HFF-Myc (cell line): ENCODE data around the gene TMOD1.
"Not testable (repeated sequence)": the region's sequence is repeated elsewhere in the genome, so short reads cannot be mapped to it uniquely, and the experiment has no call there.

Experiments
- DNase-seq: peaks from one replicate; pipeline ENCODE4 v3.0.0-alpha.2; 2011; ENCODE audit warnings: low read depth; ENCODE audit errors: extremely low read depth
- H3K4me3 ChIP-seq: replicated peaks from 2 replicates; pipeline ENCODE4 v1.5.1; 2011; ENCODE audit warnings: low read depth, mild to moderate bottlenecking, control low read depth, low read length
- CTCF ChIP-seq: IDR thresholded peaks from 2 replicates; pipeline ENCODE4 v1.5.1; 2012; ENCODE audit warnings: mild to moderate bottlenecking, low read depth, low read length, control low read depth; ENCODE audit errors: missing control alignments

TMOD1 gene

GRCh38 chr9:97480174-97480573, 21.3 kb upstream of the TMOD1 start:
- H3K4me3 ChIP-seq, result no peak overlapping the region
- no peak for DNase-seq
- no peak for TF ChIP-seq CTCF

GRCh38 chr9:97480749-97481148, 20.7 kb upstream of the TMOD1 start:
- peak; percentile 78 for DNase-seq
- H3K4me3 ChIP-seq, result no peak overlapping the region
- TF ChIP-seq CTCF, result no peak

GRCh38 chr9:97484134-97484533, 17.3 kb upstream of the TMOD1 start:
- H3K4me3 ChIP-seq, result no peak overlapping the region
- DNase-seq, result no peak
- no peak for TF ChIP-seq CTCF

- no peak overlapping the region for H3K4me3 ChIP-seq
- no peak for DNase-seq
- TF ChIP-seq CTCF, result peak; percentile 51
Observed at GRCh38 chr9:97487107-97487506, 14.4 kb upstream of the TMOD1 start.

- no peak overlapping the region for H3K4me3 ChIP-seq
- no peak for TF ChIP-seq CTCF
- no peak for DNase-seq
Observed at GRCh38 chr9:97487861-97488260, 13.6 kb upstream of the TMOD1 start.

GRCh38 chr9:97491216-97491999, 10.1 kb upstream of the TMOD1 start:
- no peak for DNase-seq
- no peak for TF ChIP-seq CTCF
- no peak overlapping the region for H3K4me3 ChIP-seq

- not testable (repeated sequence) for H3K4me3 ChIP-seq, DNase-seq
Observed at GRCh38 chr9:97497558-97498375, 3.7 kb upstream of the TMOD1 start.

GRCh38 chr9:97498846-97499245, 2.6 kb upstream of the TMOD1 start:
- H3K4me3 ChIP-seq, DNase-seq: not testable (repeated sequence)
